Activated CD8-positive, alpha-beta memory T cell treated with anti-CD3 and anti-CD28 coated beads, Interleukin-2, amount 50 U/mL, for 48 hours (primary cell): ENCODE results near the gene CFAP44.
A peak's percentile ranks its signal among the peaks of the same experiment; 100 is the strongest.
"Not testable (repeated sequence)": the region's sequence is repeated elsewhere in the genome, so short reads cannot be mapped to it uniquely, and the experiment has no call there.

Source experiments
- DNase-seq: peaks from one replicate; pipeline ENCODE4 v3.0.0-alpha.2; 2020

CFAP44 gene, protein sequence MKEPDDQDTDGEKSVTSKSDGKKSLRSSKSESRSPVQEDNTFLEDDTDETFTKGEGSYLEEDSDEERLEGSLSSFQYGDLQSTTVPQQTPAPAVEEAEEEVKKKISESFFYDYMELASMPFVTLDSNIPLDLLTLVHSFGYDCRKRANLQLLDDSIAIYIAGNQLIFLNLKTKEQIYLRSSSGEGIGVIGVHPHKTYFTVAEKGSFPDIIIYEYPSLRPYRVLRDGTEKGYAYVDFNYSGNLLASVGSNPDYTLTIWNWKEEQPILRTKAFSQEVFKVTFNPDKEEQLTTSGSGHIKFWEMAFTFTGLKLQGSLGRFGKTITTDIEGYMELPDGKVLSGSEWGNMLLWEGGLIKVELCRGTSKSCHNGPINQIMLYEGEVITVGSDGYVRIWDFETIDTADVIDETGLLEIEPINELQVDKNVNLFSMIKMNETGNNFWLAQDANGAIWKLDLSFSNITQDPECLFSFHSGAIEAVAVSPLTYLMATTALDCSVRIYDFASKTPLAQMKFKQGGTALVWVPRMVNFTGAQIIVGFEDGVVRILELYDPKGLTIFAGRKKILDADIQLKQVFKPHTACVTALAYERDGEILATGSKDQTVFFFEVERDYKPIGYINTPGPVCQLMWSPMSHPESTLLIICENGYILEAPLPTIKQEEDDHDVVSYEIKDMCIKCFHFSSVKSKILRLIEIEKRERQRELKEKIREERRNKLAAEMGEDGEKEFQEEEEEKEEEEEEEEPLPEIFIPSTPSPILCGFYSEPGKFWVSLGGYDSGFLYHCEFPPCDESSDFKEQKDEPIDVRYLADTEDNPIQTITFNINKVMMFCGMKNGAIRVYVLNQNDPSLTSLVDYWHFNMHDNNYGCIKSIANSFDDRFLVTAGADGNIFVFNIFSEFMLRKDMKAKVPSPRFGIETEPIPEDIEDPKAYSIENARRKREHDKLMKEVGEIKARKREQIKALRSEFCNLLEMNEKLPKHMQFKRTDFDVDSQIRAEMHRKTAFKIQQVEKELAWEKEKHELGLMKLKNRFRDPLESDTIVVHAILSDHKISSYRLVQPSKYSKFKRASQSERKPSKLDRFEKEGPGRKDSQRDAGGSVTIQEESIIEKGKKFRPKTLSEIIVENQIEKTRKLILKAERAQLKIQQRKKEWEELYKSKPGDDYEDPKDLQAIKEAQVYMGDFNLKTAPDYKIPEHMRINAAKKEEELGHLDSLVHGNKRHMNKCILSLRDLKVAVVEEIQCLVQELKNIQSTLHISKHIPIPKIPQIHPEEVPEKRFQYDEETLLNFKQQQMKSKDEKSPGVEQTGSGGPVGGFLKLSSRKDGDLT (N-terminal part only)

DNA sequence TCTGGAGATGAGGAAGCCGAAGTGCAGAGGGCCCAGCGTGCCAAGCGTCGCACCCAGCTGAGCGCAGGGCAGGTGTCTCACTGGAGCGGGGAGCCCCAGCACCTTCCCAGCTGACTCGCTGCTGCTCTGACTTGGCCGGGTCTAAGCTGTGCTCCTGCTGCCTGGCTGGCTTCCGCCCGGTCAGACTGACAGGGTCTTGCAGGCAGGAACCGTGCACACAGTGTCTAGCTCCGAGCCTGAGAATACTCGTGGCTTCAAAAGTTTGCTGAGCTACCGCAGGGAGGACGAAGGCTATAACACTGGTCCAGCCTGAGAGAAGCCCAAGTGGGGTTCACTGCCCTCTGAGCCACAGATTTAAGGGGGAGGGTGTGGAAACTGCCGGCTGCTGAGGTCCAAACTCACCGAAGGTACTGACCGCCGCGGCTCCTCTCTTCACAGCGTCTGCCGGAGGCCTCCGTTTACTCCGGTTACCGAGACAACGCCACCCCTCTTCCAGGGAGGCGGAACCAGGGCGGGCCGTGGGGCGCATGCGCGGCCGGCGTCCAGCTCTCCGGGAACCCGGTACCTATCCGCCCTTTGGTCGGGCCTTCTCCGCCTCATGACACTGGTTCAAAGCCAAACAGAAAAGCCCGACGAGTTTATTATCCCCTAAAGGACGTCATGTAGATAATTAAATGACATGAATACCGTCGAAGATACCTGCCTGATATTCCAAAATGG is at the start of gene CFAP44:
CFAP44 (minus strand) TSS at position 443 of the 720 bp plus-strand sequence. CDS start 7,829 bp downstream, outside the sequence.
- DNase-seq: peak; percentile 71

DNA sequence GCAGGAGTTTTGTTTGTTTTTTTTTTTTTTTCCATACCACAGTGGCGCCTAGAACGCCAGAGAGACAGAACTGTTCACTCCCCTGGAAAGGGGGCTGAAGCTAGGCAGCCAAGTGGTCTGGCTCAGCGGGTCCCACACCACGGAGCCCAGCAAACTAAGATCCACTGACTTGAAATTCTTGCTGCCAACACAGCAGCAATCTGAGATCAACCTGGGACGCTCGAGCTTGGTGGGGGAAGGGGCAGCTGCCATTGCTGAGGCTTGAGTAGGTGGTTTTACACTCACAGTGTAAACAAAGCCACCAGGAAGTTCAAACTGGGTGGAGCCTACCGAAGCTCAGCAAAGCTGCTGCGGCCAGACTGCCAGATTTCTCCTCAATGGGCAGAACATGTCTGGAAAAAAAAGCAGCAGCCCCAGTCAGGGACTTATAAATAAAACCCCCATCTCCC is 43.9 kb upstream of the CFAP44 start:
- DNase-seq: no peak

GRCh38 chr3:113468539-113468938 is 27.2 kb upstream of the CFAP44 start:
- DNase-seq: no peak

GRCh38 chr3:113461488-113461887 is 20.2 kb upstream of the CFAP44 start:
- DNase-seq: no peak

DNA sequence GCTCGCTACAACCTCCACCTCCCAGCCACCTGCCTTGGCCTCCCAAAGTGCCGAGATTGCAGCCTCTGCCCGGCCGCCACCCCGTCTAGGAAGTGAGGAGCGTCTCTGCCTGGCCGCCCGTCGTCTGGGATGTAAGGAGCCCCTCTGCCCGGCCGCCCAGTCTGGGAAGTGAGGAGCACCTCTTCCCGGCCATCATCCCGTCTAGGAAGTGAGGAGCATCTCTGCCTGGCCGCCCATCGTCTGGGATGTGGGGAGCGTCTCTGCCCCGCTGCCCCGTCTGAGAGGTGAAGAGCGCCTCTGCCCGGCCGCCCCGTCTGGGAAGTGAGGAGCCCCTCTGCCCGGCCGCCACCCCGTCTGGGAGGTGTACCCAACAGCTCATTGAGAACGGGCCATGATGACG is 17.3 kb upstream of the CFAP44 start:
- not testable (repeated sequence) for DNase-seq

DNA sequence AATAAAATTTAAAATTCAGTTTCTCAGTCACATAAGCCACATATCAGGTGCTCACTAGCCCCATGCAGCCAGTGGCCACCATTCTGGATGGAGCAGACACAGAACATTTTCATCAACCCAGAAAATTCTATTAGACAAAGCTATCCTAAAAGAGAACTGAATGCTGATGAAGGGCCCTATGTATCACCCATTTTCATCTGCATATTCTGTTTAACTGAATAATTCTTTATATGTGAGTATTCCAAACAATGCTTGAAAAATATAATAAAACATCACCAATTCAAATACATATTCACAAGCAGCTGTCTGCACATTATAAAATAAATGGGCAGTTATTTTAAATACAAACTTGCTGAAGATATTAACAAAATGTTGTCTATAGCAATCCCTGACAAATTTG is 14.2 kb upstream of the CFAP44 start:
- DNase-seq: no peak

- DNase-seq: no peak
Measured at GRCh38 chr3:113454630-113455029, 13.3 kb upstream of the CFAP44 start.

DNA sequence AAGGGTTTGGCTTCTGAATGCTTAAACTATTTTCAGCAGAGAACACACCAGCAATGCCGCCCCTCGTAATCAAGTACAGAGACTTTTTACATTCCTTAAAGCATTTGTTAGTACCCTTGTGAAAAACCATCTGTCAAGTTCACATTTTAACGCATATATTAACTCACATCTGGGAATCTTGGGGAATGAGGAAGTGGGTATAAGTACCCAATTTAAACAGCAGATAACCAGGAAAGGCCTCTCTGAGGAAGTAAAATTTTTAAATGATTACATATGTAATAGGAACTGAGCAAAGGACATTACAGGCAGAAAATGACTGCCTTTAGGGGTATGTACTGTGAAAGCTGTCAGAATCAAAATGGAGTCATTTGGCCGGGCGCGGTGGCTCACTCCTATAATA is 12.8 kb upstream of the CFAP44 start:
- DNase-seq: no peak

DNA sequence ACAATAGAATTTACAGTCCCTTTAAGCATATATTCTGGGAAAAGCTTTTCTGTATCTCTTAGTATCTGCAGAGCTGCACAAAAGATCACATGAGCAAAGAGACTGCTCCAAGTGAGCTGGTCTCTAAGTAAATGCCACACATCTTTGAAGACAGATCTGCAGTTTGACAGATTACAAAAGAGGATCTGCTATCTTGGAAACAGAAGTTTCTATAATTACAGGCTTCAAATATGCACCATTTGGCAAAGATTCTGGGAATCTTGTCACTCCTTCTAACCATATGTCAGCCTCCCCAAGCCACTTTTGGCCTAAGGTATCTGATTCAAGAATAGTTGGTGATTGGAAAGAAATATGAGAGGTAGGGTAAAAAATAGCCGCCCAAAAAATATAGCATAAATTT is 9.6 kb upstream of the CFAP44 start:
- DNase-seq: no peak

DNA sequence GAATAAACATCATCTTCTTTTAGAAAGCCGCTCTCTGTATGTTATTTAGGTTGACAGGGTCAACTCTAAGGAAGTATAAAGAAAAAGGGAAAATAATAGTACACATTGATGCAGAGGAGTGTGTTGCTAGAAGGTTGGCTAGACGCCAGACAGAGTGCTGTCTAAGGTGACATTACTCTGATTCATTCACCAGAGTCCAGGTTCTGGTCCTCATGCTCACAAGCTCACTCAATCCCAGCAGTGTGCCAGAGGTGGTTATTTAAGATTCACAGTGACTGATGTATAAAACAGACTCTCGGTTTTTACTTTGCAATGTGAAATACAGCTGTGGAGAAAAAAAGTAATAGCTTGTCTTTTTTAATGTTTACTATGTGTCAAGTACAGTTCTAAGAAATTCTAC is 1.7 kb downstream of the CFAP44 start:
- DNase-seq: no peak

DNA sequence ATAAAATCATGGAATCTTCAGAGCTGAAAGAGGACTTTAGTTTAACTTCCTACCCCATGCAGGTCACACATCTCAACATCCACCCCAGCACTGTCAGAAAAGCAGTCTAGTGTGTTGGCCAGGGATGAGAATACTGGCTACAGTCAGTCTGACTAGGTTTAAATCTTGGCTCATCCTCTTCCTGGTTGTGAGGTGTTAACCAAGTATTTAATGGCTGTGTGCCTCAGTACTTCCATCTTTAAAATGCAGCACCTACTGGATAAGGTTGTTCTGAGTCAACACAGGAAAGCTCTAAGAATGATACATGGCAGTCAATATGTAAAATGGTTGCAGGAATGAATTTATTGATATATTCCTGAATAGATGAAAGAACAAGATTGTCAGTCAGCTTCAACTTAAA is 3.1 kb downstream of the CFAP44 start:
- no peak for DNase-seq

DNA sequence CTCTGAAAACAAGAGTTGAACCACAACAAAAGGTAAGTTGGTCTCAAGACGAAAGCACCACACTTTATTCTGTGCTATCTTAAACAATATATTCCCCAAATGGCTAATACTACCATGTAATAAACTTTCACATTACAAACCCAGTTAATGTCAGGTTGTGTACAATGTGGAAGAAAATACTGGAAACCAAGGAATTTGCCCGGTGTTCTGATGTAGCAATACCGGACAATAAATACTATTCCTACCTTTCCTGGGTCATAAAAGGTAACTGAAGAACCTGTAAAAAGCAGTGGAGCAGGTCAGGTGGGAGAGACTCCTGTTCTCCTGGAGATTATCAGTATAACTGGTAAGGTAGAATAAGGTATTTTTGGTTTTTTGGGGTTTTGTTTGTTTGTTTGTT is 3.9 kb downstream of the CFAP44 start:
- DNase-seq: no peak

- no peak for DNase-seq
Measured at GRCh38 chr3:113436809-113437208, 4.5 kb downstream of the CFAP44 start.

DNA sequence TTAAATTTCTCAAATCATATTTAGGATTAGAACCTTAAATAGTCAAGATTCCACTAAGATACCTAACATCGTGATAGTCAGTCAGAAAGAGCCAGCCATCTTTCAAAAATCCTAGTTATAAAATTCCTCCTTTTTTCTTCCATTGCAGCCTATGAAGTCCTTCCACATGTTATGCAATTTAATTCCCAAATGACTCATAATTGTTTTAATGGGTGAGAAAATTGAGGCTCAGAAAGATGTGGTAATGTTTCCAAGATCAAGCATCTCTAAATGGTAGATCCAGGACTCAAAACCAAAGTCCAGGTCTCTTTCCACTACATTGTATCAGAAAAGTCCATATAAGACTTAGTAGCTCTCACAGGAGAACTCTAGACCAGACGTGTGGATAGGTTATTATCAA is 9.5 kb downstream of the CFAP44 start:
- no peak for DNase-seq

DNA sequence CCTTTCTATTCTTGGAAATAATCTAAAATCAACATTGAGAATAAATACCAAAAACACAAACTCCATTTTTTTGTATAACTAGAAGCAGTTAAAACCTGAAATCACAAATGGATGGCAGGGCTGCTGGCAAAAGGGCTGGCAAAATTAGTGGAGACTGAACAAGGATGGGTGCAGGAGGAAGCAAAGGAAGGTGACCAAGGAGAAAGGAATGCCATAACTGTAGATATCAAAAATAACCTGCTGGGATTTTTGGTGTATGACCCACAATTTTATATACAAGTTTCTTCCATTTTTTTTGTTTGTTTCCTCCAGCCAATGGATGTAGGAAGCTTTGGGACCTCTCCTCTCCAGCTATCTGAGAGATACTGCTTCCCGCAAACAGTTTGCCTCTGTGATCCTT is 12.7 kb downstream of the CFAP44 start:
- no peak for DNase-seq

GRCh38 chr3:113423699-113424098 is 17.6 kb downstream of the CFAP44 start:
- no peak for DNase-seq

- DNase-seq: no peak
Measured at GRCh38 chr3:113421082-113421481, 20.2 kb downstream of the CFAP44 start.

GRCh38 chr3:113409676-113410075 is 31.6 kb downstream of the CFAP44 start:
- no peak for DNase-seq

GRCh38 chr3:113405180-113405579 is 36.1 kb downstream of the CFAP44 start:
- DNase-seq: no peak

DNA sequence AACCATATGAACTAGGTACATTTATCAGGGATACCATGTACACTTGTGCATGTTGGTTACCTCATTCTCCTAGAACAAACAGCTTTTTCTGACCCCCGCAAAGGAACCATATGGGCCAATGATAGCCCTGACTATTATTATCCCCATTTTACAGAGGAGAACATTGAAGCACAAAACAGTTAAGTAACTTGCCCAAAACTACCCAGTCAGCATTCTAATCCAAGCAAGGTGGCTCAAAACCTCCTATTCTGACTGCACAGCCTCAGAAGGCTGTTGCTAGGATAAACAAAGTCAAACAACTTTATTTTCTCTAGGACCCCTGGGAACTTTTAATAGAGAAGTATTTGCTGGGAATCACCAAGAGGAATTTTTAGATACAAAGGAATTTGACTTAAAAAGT is 36.7 kb downstream of the CFAP44 start:
- DNase-seq: no peak
